C1 segment of cervical spinal cord (tissue), 14 donors: ENCODE results near the gene PHF20.
"Not testable (repeated sequence)": the region's sequence is repeated elsewhere in the genome, so short reads cannot be mapped to it uniquely, and the experiment has no call there.

Source experiments
- DNase-seq, 14 donors: peaks; one replicate each; lab custom pipeline; 2025; lab: John Stamatoyannopoulos, UW

Gene PHF20

GRCh38 chr20:35838205-35838604, 66.4 kb downstream of the PHF20 start:
- DNase-seq: no peak

GRCh38 chr20:35839904-35840303, 68.1 kb downstream of the PHF20 start:
- no peak for DNase-seq

DNA sequence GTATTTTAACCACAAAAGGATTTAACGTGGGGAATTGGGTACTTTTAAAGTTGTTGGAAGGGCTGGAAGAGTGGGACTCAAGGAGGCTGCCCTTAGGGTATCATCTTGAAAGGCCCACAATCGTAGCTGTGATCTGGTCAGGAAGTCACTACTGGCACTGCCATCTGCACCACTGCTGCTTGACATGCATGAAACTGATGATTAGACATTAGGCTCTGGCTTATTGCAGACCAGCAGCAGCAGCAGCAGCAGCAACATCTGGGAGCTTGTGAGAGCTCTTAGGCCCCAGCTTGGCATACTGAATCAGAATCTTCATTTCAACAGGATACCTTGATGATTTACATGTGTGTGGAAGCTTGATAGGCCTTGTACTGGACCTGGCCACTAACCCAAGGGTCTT, 68.6 kb downstream of the PHF20 start:
- no peak for DNase-seq

DNA sequence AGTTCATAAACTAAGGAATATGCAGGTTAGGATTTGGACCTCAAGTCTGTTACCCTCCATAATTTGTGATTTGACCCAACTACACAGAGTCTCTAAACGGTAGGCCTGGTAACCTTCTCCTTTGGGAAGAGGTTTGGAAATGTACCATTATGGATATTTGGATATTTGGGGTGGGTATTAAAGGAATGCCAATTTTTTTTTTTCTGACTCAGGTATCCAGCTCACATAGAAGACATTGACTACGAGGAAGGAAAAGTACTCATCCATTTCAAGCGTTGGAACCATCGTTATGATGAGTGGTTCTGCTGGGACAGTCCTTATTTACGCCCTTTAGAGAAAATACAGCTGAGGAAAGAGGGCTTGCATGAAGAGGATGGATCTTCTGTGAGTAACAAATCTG, 70.5 kb downstream of the PHF20 start:
- DNase-seq: no peak

- DNase-seq: not testable (repeated sequence)
These were observed 72.1 kb downstream of the PHF20 start for GRCh38 chr20:35843894-35844293.

DNA sequence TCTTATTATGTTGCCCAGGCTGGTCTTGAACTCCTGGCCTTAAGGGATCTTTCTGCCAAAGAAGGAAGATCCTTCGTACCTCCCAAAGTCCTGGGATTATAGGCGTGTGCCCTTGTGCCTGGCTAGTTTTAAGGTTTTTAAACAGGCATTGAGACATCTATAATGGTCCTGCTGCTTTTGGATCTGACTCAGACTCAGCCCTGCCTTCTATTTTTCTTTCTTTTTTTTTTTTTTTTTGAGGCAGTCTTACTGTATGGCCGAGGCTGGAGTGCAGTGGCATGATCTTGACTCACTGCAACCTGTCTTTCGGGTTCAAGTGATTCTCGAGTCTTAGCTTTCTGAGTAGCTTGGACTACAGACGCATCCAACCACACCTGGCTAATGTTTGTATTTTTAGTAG, 73.7 kb downstream of the PHF20 start:
- DNase-seq: no peak

- peak in 1 of 14 donors; percentile 8 for DNase-seq
These were observed 77.9 kb downstream of the PHF20 start for GRCh38 chr20:35849706-35850105.

GRCh38 chr20:35851659-35852058, 79.8 kb downstream of the PHF20 start:
- DNase-seq: not testable (repeated sequence)

- DNase-seq: no peak
These were observed 83.0 kb downstream of the PHF20 start for GRCh38 chr20:35854713-35855348.

GRCh38 chr20:35855641-35856040, 83.8 kb downstream of the PHF20 start:
- not testable (repeated sequence) for DNase-seq

- DNase-seq: no peak
These were observed 85.1 kb downstream of the PHF20 start for GRCh38 chr20:35856866-35857265.

- DNase-seq: no peak
These were observed 94.8 kb downstream of the PHF20 start for GRCh38 chr20:35866418-35867202.

DNA sequence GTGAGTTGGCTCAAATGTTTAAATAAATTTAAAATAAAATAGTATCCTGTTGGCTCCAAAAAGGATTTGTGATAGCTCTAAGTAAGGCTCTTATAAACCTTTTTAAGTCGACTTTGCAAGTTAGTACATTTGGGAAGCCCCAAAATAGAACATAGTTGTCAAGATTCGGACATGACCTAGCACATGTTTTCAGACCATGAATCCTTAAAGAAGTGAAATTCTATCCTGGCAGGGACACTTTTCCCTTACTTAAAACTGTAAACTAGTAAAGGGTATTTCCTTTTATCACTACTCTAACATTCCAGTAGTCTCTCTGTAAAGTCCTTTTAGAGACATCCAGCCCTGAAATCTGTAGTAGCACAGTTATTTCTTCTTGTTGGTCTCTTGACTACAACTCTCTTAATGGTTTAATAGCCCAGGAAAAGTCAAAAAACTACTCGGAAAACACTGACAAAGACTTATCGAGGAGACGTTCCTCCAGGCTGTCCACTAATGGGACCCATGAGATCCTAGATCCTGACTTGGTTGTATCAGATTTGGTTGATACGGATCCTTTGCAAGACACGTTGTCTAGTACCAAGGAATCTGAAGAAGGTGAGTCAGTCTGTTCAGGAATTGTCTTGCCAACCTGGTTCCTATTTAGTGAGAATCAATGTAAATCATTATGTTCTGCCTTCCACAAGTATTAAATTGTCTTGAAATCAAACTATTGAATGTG, 98.9 kb downstream of the PHF20 start:
- DNase-seq: no peak

- no peak for DNase-seq
These were observed 99.5 kb downstream of the PHF20 start for GRCh38 chr20:35871259-35871771.

DNA sequence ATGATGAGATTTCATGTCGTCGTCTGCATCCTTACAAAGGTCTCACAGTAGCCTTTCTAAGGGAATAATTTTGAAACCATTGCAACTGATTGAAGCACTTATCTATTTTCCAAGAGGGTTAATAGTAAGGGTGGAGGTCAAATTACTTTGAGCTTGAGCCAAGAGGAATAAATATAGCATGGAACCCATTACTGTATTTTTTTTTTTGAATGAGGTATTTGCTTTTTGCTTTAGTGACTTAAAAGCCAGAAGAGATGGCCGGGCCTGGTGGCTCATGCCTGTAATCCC, 104.2 kb downstream of the PHF20 start:
- no peak for DNase-seq

GRCh38 chr20:35877611-35878010, 105.8 kb downstream of the PHF20 start:
- no peak for DNase-seq

DNA sequence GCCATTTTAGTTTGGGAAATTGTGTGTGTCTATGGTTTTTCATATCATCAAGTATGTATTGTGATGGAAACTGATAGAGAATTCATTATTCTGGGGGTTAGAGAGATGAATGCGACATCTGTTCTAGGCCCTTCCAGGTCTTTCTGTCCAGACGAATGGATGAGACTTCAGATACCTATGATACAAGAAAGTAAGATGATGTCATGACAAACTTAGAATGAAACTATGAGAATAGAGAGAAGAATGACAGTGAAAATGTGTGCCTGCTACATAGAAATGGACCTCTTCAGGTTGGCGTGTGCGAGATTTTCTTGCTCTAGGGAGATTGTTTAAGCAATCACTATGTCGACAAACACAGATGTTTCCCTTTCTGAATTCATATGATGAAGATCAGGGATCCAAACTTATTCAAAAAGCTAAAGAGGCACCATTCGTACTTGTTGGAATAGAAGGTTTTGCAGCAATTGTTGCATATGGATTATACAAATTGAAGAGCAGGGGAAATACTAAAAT, 106.4 kb downstream of the PHF20 start:
- no peak for DNase-seq

DNA sequence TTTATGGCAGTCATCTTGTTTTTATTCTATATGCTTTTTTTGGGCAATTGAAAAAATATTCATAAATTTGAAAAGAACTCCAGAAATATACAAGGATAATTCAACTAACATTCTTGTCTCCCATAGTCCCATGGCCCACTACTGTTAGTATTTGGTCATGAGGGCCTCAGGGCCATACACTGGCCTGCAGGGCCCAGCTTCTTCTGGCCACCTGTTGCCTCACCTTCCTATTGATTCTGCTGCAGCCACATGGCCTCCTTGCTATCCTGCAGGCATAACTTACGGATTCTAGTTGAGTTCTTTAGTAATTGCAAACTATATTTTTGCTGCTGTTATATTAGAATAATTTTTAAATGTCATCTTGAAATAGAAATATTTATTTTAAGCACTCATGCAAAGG, 109.9 kb downstream of the PHF20 start:
- DNase-seq: no peak

GRCh38 chr20:35882427-35883161, 110.8 kb downstream of the PHF20 start:
- DNase-seq: not testable (repeated sequence)

DNA sequence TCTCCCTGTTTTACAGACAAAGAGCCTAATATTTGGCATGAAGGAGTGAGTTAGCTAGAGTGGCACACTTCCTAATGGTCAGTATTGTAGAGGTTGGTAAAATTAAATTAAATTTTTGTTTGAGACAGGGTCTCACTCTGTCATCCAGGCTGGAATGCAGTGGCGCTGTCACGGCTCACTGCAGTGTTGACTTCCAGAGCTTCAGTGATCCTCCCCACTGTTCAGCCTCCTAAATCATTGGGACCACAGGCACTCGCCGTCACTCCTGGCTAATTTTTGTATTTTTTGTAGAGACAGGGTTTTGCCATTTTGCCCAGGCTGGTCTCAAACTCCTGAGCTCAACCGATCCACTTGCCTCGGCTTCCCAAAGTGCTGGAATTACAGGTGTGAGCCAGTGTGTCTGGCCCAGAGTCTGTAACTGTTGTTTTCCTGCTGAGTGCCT, 111.5 kb downstream of the PHF20 start:
- no peak for DNase-seq

DNA sequence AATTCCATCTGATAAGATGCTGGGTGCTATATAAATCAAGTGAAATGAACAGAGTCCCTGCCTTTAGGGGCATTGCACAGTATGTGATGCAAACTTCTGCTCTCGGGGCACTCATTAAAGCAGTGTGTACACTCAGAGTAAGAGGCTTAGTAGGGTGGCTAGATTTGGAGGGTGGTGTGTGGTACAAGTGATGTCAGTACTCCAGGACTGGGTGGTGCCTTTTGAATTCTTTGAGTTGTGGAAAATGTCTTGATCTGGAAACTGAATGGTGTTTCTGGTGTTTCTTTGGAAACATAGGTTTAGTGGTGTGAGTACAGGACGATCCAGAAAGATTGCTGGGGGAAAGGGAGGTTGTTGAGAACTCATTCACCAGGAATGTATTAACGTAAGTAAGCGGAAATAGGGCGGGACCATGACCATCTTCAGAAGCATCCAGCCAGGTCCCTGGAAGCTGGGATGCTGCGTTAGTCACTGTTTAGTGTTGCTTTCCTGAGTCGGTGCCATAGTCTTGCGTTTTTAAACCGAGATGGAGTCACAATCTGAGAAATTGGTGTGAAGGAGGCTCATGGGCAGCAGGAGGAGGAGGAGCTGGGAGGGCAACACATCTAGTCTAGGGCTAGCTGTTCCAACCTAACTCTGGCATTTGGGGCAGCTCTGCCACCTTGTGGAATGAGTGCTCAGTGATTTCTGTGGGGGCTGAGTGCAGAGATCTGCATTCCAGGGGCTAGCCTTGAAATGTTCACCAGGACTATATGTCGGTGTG, 112.1 kb downstream of the PHF20 start:
- DNase-seq: peak in 13 of 14 donors; percentile 2 to 59 (median 27)
